Naive thymus-derived CD4-positive, alpha-beta T cell (primary cell): ENCODE measurements around the gene NCR2. TPM values are rescaled to one million over a fixed set of nuclear protein-coding genes. Genes with fewer than 3 reads are reported as not detected.
"Not testable (repeated sequence)": the region's sequence is repeated elsewhere in the genome, so short reads cannot be mapped to it uniquely, and the experiment has no call there.

Experiments
- ATAC-seq: fragments of 150-1000 bp; cut with Tn5 transposase; 2 replicates; pipeline ENCODE4 v1.10.0; 2021; ENCODE audit warnings: mild to moderate bottlenecking, moderate library complexity
- CTCF ChIA-PET: fragments of 350-600 bp; sonication (Branson Sonifier 250); formaldehyde crosslinking; loops from one replicate; lab custom pipeline; 2021; ENCODE audit warnings: antibody characterized with exemption; lab: Charles Lee
- POLR2A ChIA-PET: fragments of 350-600 bp; sonication (Branson Sonifier 250); formaldehyde crosslinking; loops from one replicate; lab custom pipeline; 2021; ENCODE audit warnings: antibody characterized with exemption, inconsistent platforms; lab: Charles Lee
- DNase-seq, 9 donors: peaks; one replicate each; pipeline versions ENCODE4 v3.0.0 to v3.0.0-alpha.2; 2020 to 2022; ENCODE audit warnings: mixed read lengths in 1 of 9
- H3K27ac ChIP-seq: one replicate; pipeline ENCODE4 v1.7.0; 2013; ENCODE audit warnings: mild to moderate bottlenecking, low read depth, low read length, moderate library complexity
- H3K27me3 ChIP-seq, 2 donors: one replicate each; pipeline ENCODE4 v1.7.0; 2013; ENCODE audit warnings: low read length in 2 of 2, mild to moderate bottlenecking in 2 of 2, moderate library complexity in 2 of 2; ENCODE audit not compliant: control insufficient read depth in 2 of 2, insufficient read depth in 2 of 2
- H3K36me3 ChIP-seq, 3 experiments: 1 replicate in 2 of 3; 2 replicates in 1 of 3; pipeline ENCODE4 v1.7.0; 2013; ENCODE audit warnings: low read length in 3 of 3, mild to moderate bottlenecking in 3 of 3, moderate library complexity in 1 of 3; ENCODE audit not compliant: insufficient read depth in 3 of 3, control insufficient read depth in 2 of 3
- H3K4me1 ChIP-seq, 2 donors: one replicate each; pipeline ENCODE4 v1.7.0; 2013; ENCODE audit warnings: low read length in 2 of 2, mild to moderate bottlenecking in 2 of 2, moderate library complexity in 1 of 2; ENCODE audit not compliant: control insufficient read depth in 2 of 2, insufficient read depth in 2 of 2
- H3K4me3 ChIP-seq: 2 replicates; pipeline ENCODE4 v1.7.0; 2013; ENCODE audit warnings: mild to moderate bottlenecking, low read length
- H3K9me3 ChIP-seq, 3 experiments: 1 replicate in 2 of 3; 2 replicates in 1 of 3; pipeline ENCODE4 v1.7.0; 2013; ENCODE audit warnings: low read length in 3 of 3; ENCODE audit not compliant: control insufficient read depth in 2 of 3
- H3K27ac Mint-ChIP-seq, 9 donors: one replicate each; pipeline ENCODE4 v1.8.0; 2020 to 2022; ENCODE audit warnings: mixed read lengths in 9 of 9, mild to moderate bottlenecking in 8 of 9, moderate library complexity in 5 of 9, inconsistent platforms in 2 of 9
- H3K27me3 Mint-ChIP-seq, 5 donors: one replicate each; pipeline ENCODE4 v1.8.0; 2021 to 2022; ENCODE audit warnings: mixed read lengths in 5 of 5, mild to moderate bottlenecking in 1 of 5
- H3K36me3 Mint-ChIP-seq, 5 donors: one replicate each; pipeline ENCODE4 v1.8.0; 2020 to 2022; ENCODE audit warnings: mixed read lengths in 5 of 5, mild to moderate bottlenecking in 3 of 5, inconsistent platforms in 1 of 5
- H3K4me1 Mint-ChIP-seq, 7 donors: one replicate each; pipeline ENCODE4 v1.8.0; 2020 to 2022; ENCODE audit warnings: mixed read lengths in 7 of 7, mild to moderate bottlenecking in 3 of 7, inconsistent platforms in 1 of 7
- H3K4me3 Mint-ChIP-seq, 10 donors: one replicate each; pipeline ENCODE4 v1.8.0; 2020 to 2022; ENCODE audit warnings: mild to moderate bottlenecking in 10 of 10, mixed read lengths in 10 of 10, moderate library complexity in 6 of 10, inconsistent platforms in 2 of 10
- H3K9me3 Mint-ChIP-seq, 11 donors: one replicate each; pipeline ENCODE4 v1.8.0; 2020 to 2022; ENCODE audit warnings: mixed read lengths in 11 of 11, mild to moderate bottlenecking in 4 of 11, inconsistent platforms in 1 of 11, moderate library complexity in 1 of 11
- intact Hi-C, 2 donors: fragments of 100-400 bp; cut with micrococcal nuclease; formaldehyde crosslinking; loops; one replicate each; pipeline ENCODE4 v1.15.1; 2023
- polyA plus RNA-seq, 2 donors: library from polyadenylated mRNA; unstranded; fragments of 300-500 nt; fragmentation: Illumina TruSeq; gene quantifications; one replicate each; pipeline ENCODE4 v1.2.3, GENCODE V29; 2021
- total RNA-seq, 6 experiments: library from RNA in 5 of 6; stranded (reverse) in 5 of 6; gene quantifications; 1 replicate in 5 of 6; 2 replicates in 1 of 6; pipeline ENCODE4 v1.2.3 and lab custom pipeline; 2021 to 2026

Gene NCR2
- total and polyA plus RNA-seq, 7 experiments from 2014 or later: not detected

GRCh38 chr6:41294214-41294872, 41.1 kb upstream of the NCR2 start:
- H3K9me3 ChIP-seq: no peaks in the 10 kb centered on the region
- Mint-ChIP-seq H3K27me3 (peaks cover 0 to 2% (median 0%) of the 10 kb centered on the region in 5 donors), H3K27ac (no peak overlapping the region), H3K4me3 (peak overlapping the region in 1 of 10 donors; percentile 54), H3K9me3 (peaks cover 0 to 12% (median 4%) of the 10 kb centered on the region in 11 donors), H3K36me3 (peaks cover 0 to 26% (median 0%) of the 10 kb centered on the region in 5 donors), H3K4me1 (peaks cover 18 to 61% (median 41%) of the 10 kb centered on the region in 7 donors)
- DNase-seq: no peak
- CTCF ChIA-PET: no interaction called here
- no peaks in the 10 kb centered on the region for H3K27me3 ChIP-seq
- intact Hi-C loops: no loop called here
- peaks cover 11% of the 10 kb centered on the region in 2 donors for H3K4me1 ChIP-seq
- no peaks in the 10 kb centered on the region for H3K36me3 ChIP-seq
- no peak overlapping the region for H3K4me3 ChIP-seq
- ATAC-seq: no peak
- POLR2A ChIA-PET: no interaction called here
- no peak overlapping the region for H3K27ac ChIP-seq

- intact Hi-C loops: loop anchor here in 1 of 2 donors (5.0 kb wide), 1 partner anchor 95 kb away; the partner anchor contains the start of gene TREML2
- H3K4me3 ChIP-seq, DNase-seq, H3K27me3 ChIP-seq, ATAC-seq, POLR2A ChIA-PET, H3K36me3 ChIP-seq, H3K9me3 ChIP-seq, H3K27ac ChIP-seq: not testable (repeated sequence)
- Mint-ChIP-seq H3K4me1 (peaks cover 22 to 75% (median 59%) of the 10 kb centered on the region in 7 donors), H3K9me3 (peaks cover 0 to 15% (median 4%) of the 10 kb centered on the region in 11 donors), H3K4me3 (peak overlapping the region in 2 of 10 donors; percentile 26 to 54), H3K27ac (peak overlapping the region in 3 of 9 donors; percentile 12 to 56 (median 28)), H3K27me3 (peaks cover 0 to 14% (median 0%) of the 10 kb centered on the region in 5 donors), H3K36me3 (peaks cover 0 to 40% (median 0%) of the 10 kb centered on the region in 5 donors)
- H3K4me1 ChIP-seq: peaks cover 18 to 21% of the 10 kb centered on the region in 2 donors
- CTCF ChIA-PET: interaction anchor here (1.0 kb wide), 2 partner anchors 10 to 11 kb away, joined by 3 read pairs; no protein-coding TSS in a partner anchor
Measured at GRCh38 chr6:41297248-41297647, 38.2 kb upstream of the NCR2 start.

DNA sequence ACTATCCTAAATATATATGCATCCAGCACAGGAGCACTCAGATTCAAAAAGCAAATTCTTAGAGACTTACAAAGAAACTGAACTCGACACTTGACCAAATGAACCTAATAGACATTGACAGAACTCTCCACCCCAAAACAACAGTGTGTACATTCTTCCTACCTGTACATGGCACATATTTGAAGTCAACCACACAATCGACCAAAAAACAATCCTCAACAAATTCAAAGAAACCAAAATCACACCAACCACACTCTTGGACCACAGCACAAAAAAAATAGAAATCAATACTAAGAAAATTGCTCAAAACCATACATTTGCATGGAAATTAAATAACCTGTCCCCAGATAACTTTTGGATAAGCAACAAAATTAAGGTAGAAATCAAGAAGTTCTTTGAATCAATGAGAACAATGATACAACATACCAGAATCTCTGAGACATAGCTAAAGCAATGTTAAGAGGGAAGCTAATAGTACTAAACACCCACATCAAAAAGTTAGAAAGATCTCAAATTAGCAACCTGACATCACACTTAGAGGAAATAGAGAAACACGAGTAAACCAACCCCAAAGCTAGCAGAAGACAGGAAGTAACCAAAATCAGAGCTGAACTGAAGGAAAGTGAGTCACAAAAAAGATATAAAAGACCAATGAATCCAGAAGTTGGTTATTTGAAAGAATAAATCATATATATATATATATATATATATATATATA, 36.5 kb upstream of the NCR2 start:
- Histone ChIP-seq H3K4me1 (peaks cover 18 to 21% of the 10 kb centered on the region in 2 donors), H3K9me3 (no peaks in the 10 kb centered on the region), H3K27ac (peak overlapping the region; percentile 22), H3K4me3 (peak overlapping the region; percentile 4), H3K36me3 (no peaks in the 10 kb centered on the region), H3K27me3 (no peaks in the 10 kb centered on the region)
- H3K9me3 Mint-ChIP-seq: peaks cover 0 to 21% (median 4%) of the 10 kb centered on the region in 11 donors
- peaks cover 0 to 19% (median 0%) of the 10 kb centered on the region in 5 donors for H3K27me3 Mint-ChIP-seq
- ChIA-PET POLR2A (no interaction called here), CTCF (interaction anchor here (0.6 to 0.9 kb wide), 5 partner anchors 18 to 72 kb away, joined by 3 to 4 read pairs (median 3); no protein-coding TSS in a partner anchor)
- peaks cover 24 to 73% (median 57%) of the 10 kb centered on the region in 7 donors for H3K4me1 Mint-ChIP-seq
- ATAC-seq (peak; percentile 94), DNase-seq (peak in 7 of 9 donors; percentile 60 to 85 (median 81))
- H3K27ac Mint-ChIP-seq: peak overlapping the region; percentile 80 to 98 (median 88)
- peaks cover 0 to 46% (median 0%) of the 10 kb centered on the region in 5 donors for H3K36me3 Mint-ChIP-seq
- H3K4me3 Mint-ChIP-seq: peak overlapping the region; percentile 56 to 91 (median 76)
- intact Hi-C loops: loop anchor here (1.0 to 5.0 kb wide), 5 partner anchors 20 to 227 kb away; partner anchors contain the start of genes NFYA (in 1 of the 2), OARD1 (in 1 of the 2) and TREML2 (in 1 of the 2)

GRCh38 chr6:41302638-41303037, 32.8 kb upstream of the NCR2 start:
- Mint-ChIP-seq H3K36me3 (peaks cover 0 to 28% (median 0%) of the 10 kb centered on the region in 5 donors), H3K4me3 (no peak overlapping the region), H3K27ac (no peak overlapping the region), H3K4me1 (peaks cover 27 to 65% (median 53%) of the 10 kb centered on the region in 7 donors), H3K27me3 (peaks cover 0 to 36% (median 0%) of the 10 kb centered on the region in 5 donors), H3K9me3 (peaks cover 0 to 11% (median 3%) of the 10 kb centered on the region in 11 donors)
- intact Hi-C loops: no loop called here
- peak; percentile 44 for ATAC-seq
- no peaks in the 10 kb centered on the region for H3K9me3 ChIP-seq
- no peak for DNase-seq
- peaks cover 18 to 21% of the 10 kb centered on the region in 2 donors for H3K4me1 ChIP-seq
- no peaks in the 10 kb centered on the region for H3K27me3 ChIP-seq
- H3K27ac ChIP-seq: no peak overlapping the region
- CTCF ChIA-PET: no interaction called here
- H3K4me3 ChIP-seq: no peak overlapping the region
- POLR2A ChIA-PET: no interaction called here
- H3K36me3 ChIP-seq: no peaks in the 10 kb centered on the region

DNA sequence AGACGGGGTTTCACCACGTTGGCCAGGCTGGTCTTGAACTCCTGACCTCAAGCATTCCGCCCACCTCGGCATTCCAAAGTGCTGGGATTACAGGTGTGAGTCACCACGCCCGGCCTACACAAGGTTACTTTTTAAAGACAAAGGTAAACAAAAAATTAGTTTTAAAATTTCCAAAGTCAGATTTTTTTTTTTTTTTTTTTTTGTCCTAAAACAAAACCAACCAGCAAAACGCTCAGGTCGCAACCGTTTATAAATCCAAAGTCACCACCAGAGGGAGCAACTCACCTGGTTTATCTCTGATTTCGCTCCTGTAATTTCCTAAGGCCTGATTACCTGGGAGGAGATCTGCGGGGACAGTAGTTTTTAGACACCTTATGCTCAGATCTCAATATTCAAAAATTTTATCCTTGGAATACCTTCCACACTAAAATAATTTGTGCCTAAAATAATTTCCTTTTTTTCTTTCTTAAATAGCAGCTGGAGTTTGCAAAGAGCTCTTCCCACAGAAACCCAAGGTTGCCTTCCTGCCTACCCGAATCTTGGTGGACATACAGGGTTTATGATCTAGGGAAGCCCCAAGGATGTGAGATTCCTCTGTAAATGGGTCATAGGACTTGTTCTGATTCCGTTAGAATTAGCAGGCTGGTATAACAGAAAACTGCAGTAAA, 29.1 kb upstream of the NCR2 start:
- Mint-ChIP-seq H3K4me3 (no peak overlapping the region), H3K4me1 (peaks cover 7 to 28% (median 20%) of the 10 kb centered on the region in 7 donors), H3K27me3 (peaks cover 0 to 45% (median 0%) of the 10 kb centered on the region in 5 donors), H3K27ac (no peak overlapping the region), H3K36me3 (peaks cover 0 to 9% (median 0%) of the 10 kb centered on the region in 5 donors), H3K9me3 (peaks cover 0 to 8% (median 0%) of the 10 kb centered on the region in 11 donors)
- ATAC-seq: no peak
- Histone ChIP-seq H3K27me3 (no peaks in the 10 kb centered on the region), H3K4me3 (no peak overlapping the region), H3K36me3 (no peaks in the 10 kb centered on the region), H3K27ac (no peak overlapping the region), H3K4me1 (no peaks in the 10 kb centered on the region), H3K9me3 (no peaks in the 10 kb centered on the region)
- DNase-seq: peak in 7 of 9 donors; percentile 20 to 53 (median 35)
- ChIA-PET CTCF (interaction anchor here (0.6 to 5.5 kb wide), 5 partner anchors 9 to 1266 kb away, joined by 3 to 39 read pairs (median 4); no protein-coding TSS in a partner anchor), POLR2A (no interaction called here)
- intact Hi-C loops: loop anchor here (1.0 to 2.0 kb wide), 7 partner anchors 12 to 377 kb away; no protein-coding TSS in a partner anchor

DNA sequence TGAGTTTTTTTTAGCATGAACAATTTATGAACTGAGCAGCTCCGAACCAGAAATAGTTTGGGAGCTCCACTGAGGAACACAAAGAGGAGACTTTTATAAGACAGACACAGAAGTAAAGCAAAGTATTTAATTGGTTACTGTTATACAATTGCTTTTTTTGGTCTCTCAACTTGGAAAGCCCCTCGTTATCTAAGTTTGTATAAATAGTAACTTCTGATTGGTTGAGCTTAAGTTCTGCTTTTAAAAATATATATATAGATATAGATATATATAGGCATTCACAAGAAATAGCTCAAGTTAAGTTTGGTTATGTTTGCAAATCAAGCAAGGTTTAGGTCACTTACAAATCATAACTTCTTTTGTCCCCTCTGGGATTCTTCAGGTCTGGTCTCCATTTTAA, 20.2 kb upstream of the NCR2 start:
- DNase-seq (no peak), ATAC-seq (no peak)
- H3K9me3 Mint-ChIP-seq: peaks cover 0 to 3% (median 0%) of the 10 kb centered on the region in 11 donors
- peaks cover 0 to 67% (median 22%) of the 10 kb centered on the region in 5 donors for H3K27me3 Mint-ChIP-seq
- H3K4me1 ChIP-seq: peaks cover 3 to 9% of the 10 kb centered on the region in 2 donors
- no peak overlapping the region for H3K4me3 ChIP-seq
- no peak overlapping the region for H3K4me3 Mint-ChIP-seq
- H3K9me3 ChIP-seq: no peaks in the 10 kb centered on the region
- H3K27ac Mint-ChIP-seq: no peak overlapping the region
- H3K27me3 ChIP-seq: peaks cover 0 to 3% of the 10 kb centered on the region in 2 donors
- peaks cover 0 to 22% (median 15%) of the 10 kb centered on the region in 7 donors for H3K4me1 Mint-ChIP-seq
- no peaks in the 10 kb centered on the region for H3K36me3 ChIP-seq
- H3K27ac ChIP-seq: no peak overlapping the region
- ChIA-PET CTCF (interaction anchor here (0.7 to 1.6 kb wide), 2 partner anchors 8 to 126 kb away, joined by 3 to 7 read pairs; no protein-coding TSS in a partner anchor), POLR2A (no interaction called here)
- intact Hi-C loops: loop anchor here (5.0 kb wide), 4 partner anchors 113 to 1968 kb away; partner anchors contain the start of gene TREML2 (in 1 of the 2)
- no peaks in the 10 kb centered on the region for H3K36me3 Mint-ChIP-seq
